ENCODE data around the gene STK36. TPM values are rescaled to one million over a fixed set of nuclear protein-coding genes. Genes with fewer than 3 reads are reported as not detected.

STK36 gene
- total and polyA plus RNA-seq, 4 donors: 18.0 to 70.6 (median 31.3) TPM

GRCh38 chr2:218671097-218671653 is 711 bp upstream of the STK36 start:
- ATAC-seq (ENCODE audit: insufficient read depth, low FRiP score): no peak
- no peak for DNase-seq
- 44 to 47% methylated on average over 12 of the region's 12 CpGs for WGBS, 2 donors
- Histone ChIP-seq H3K27me3 (ENCODE audit: control insufficient read depth in 3 of 3, insufficient read depth in 3 of 3, low read length in 2 of 3) (no peaks in the 10 kb centered on the region), H3K27ac (ENCODE audit: low read depth in 1 of 2, low read length in 1 of 2) (peak overlapping the region; percentile 81 to 86), H3K4me1 (ENCODE audit: control insufficient read depth in 5 of 5, insufficient read depth in 5 of 5, low read length in 5 of 5) (peaks cover 4 to 13% (median 11%) of the 10 kb centered on the region in 5 donors), H3K4me3 (peak overlapping the region; percentile 97), H3K9me3 (ENCODE audit: control insufficient read depth in 4 of 4, insufficient read depth in 3 of 4, low read length in 3 of 4) (no peaks in the 10 kb centered on the region), H3K36me3 (ENCODE audit: control insufficient read depth in 4 of 4, insufficient read depth in 4 of 4, low read length in 4 of 4) (peaks cover 9 to 30% (median 13%) of the 10 kb centered on the region in 4 donors), H3K9ac (ENCODE audit: insufficient read depth in 1 of 2, low read length in 2 of 2) (peak overlapping the region; percentile 55 to 86)
- TF ChIP-seq CTCF (IDR thresholded peaks at IDR 0.05; ENCODE audit: control extremely low read depth, extremely low read depth): no peak

GRCh38 chr2:218679119-218679518 is 7.2 kb downstream of the STK36 start:
- TF ChIP-seq CTCF (IDR thresholded peaks at IDR 0.05; ENCODE audit: control extremely low read depth, extremely low read depth): no peak
- DNase-seq (no peak), ATAC-seq (ENCODE audit: insufficient read depth, low FRiP score) (no peak)
- Histone ChIP-seq H3K27ac (ENCODE audit: low read depth in 1 of 2, low read length in 1 of 2) (no peak overlapping the region), H3K9ac (ENCODE audit: insufficient read depth in 1 of 2, low read length in 2 of 2) (no peak overlapping the region), H3K9me3 (ENCODE audit: control insufficient read depth in 4 of 4, insufficient read depth in 3 of 4, low read length in 3 of 4) (no peaks in the 10 kb centered on the region), H3K4me1 (ENCODE audit: control insufficient read depth in 5 of 5, insufficient read depth in 5 of 5, low read length in 5 of 5) (no peaks in the 10 kb centered on the region), H3K27me3 (ENCODE audit: control insufficient read depth in 3 of 3, insufficient read depth in 3 of 3, low read length in 2 of 3) (no peaks in the 10 kb centered on the region), H3K36me3 (ENCODE audit: control insufficient read depth in 4 of 4, insufficient read depth in 4 of 4, low read length in 4 of 4) (peaks cover 0 to 19% (median 9%) of the 10 kb centered on the region in 4 donors), H3K4me3 (no peak overlapping the region)
- WGBS, 2 donors: 53 to 62% methylated on average over 4 of the region's 4 CpGs

- H3K9ac ChIP-seq (ENCODE audit: insufficient read depth in 1 of 2, low read length in 2 of 2): no peak overlapping the region
- H3K27ac ChIP-seq (ENCODE audit: low read depth in 1 of 2, low read length in 1 of 2): no peak overlapping the region
- no peaks in the 10 kb centered on the region for H3K4me1 ChIP-seq (ENCODE audit: control insufficient read depth in 5 of 5, insufficient read depth in 5 of 5, low read length in 5 of 5)
- H3K27me3 ChIP-seq (ENCODE audit: control insufficient read depth in 3 of 3, insufficient read depth in 3 of 3, low read length in 2 of 3): no peaks in the 10 kb centered on the region
- 85 to 91% methylated on average over 3 of the region's 3 CpGs for WGBS, 2 donors
- H3K36me3 ChIP-seq (ENCODE audit: control insufficient read depth in 4 of 4, insufficient read depth in 4 of 4, low read length in 4 of 4): peaks cover 4 to 23% (median 10%) of the 10 kb centered on the region in 4 donors
- ATAC-seq (ENCODE audit: insufficient read depth, low FRiP score) (no peak), DNase-seq (no peak)
- no peaks in the 10 kb centered on the region for H3K9me3 ChIP-seq (ENCODE audit: control insufficient read depth in 4 of 4, insufficient read depth in 3 of 4, low read length in 3 of 4)
- no peak overlapping the region for H3K4me3 ChIP-seq
- no peak for TF ChIP-seq CTCF (IDR thresholded peaks at IDR 0.05; ENCODE audit: control extremely low read depth, extremely low read depth)
Measured at GRCh38 chr2:218680061-218680460, 8.2 kb downstream of the STK36 start.

All from lung (tissue), 12 donors.